Smooth muscle cell (in vitro differentiated cells): ENCODE measurements around the gene KLF1. TPM values are rescaled to one million over a fixed set of nuclear protein-coding genes. Genes with fewer than 3 reads are reported as not detected.

Experiments used
- DNase-seq: peaks from one replicate; lab custom pipeline; 2025; ENCODE audit not compliant: unreplicated experiment; lab: John Stamatoyannopoulos, UW
- H2AFZ ChIP-seq: fragments of 200-600 bp; sonication (generic); 2 replicates; pipeline ENCODE4 v1.6.0; 2016; ENCODE audit warnings: antibody characterized with exemption, low read depth, mild to moderate bottlenecking
- H3F3A ChIP-seq: fragments of 200-600 bp; sonication (generic); 2 replicates; pipeline ENCODE4 v1.6.0; 2017; ENCODE audit warnings: antibody characterized with exemption, low read depth
- H3K27ac ChIP-seq: fragments of 200-600 bp; sonication (generic); 2 replicates; pipeline ENCODE4 v1.5.1; 2016; ENCODE audit warnings: low read depth, mild to moderate bottlenecking
- H3K27me3 ChIP-seq: fragments of 200-600 bp; sonication (generic); 2 replicates; pipeline ENCODE4 v1.6.1; 2016; ENCODE audit warnings: low read depth, mild to moderate bottlenecking
- H3K36me3 ChIP-seq: fragments of 200-600 bp; sonication (generic); 2 replicates; pipeline ENCODE4 v1.5.1; 2016; ENCODE audit warnings: low read depth
- H3K4me1 ChIP-seq: fragments of 200-600 bp; sonication (generic); 2 replicates; pipeline ENCODE4 v1.5.1; 2016; ENCODE audit warnings: low read depth
- H3K4me2 ChIP-seq: fragments of 200-600 bp; sonication (generic); 2 replicates; pipeline ENCODE4 v1.6.0; 2016; ENCODE audit warnings: mild to moderate bottlenecking
- H3K4me3 ChIP-seq: fragments of 200-600 bp; sonication (generic); 2 replicates; pipeline ENCODE4 v1.5.1; 2016; ENCODE audit warnings: mild to moderate bottlenecking
- H3K79me2 ChIP-seq: fragments of 200-600 bp; sonication (generic); 2 replicates; pipeline ENCODE4 v1.6.0; 2016; ENCODE audit warnings: low read depth, mild to moderate bottlenecking
- H3K9ac ChIP-seq: fragments of 200-600 bp; sonication (generic); 2 replicates; pipeline ENCODE4 v1.6.0; 2016; ENCODE audit warnings: low read depth
- H3K9me3 ChIP-seq: fragments of 200-600 bp; sonication (generic); replicated peaks from 2 replicates; pipeline ENCODE4 v1.5.1; 2016; ENCODE audit warnings: low read depth
- H4K20me1 ChIP-seq: fragments of 200-600 bp; sonication (generic); 2 replicates; pipeline ENCODE4 v1.6.0; 2016; ENCODE audit warnings: low read depth
- WGBS: methylation state at CpG from one replicate; pipeline ENCODE4 v1.1.7; 2016; ENCODE audit warnings: low lambda C conversion rate; 5-methylcytosine and 5-hydroxymethylcytosine counted together
- polyA plus RNA-seq: library from polyadenylated mRNA; unstranded; fragments of >200 nt; fragmentation: Nextera tagmentation; extraction: Ambion mirVana; gene quantifications from 2 replicates; pipeline ENCODE4 v1.2.1, GENCODE V29; 2016
- total RNA-seq: library from RNA; depleted of rRNA; stranded (reverse); fragments of >200 nt; gene quantifications from 2 replicates; pipeline ENCODE4 v1.2.3, GENCODE V29; 2014
- TF ChIP-seq, protein P1 (sequence below): fragments of 200-600 bp; sonication (generic); IDR thresholded peaks from 2 replicates; pipeline ENCODE4 v1.5.1; 2017; ENCODE audit warnings: borderline replicate concordance, mild to moderate bottlenecking, antibody characterized with exemption; ENCODE audit not compliant: insufficient read depth, poor library complexity, severe bottlenecking

Gene KLF1
- total and polyA plus RNA-seq, 2 experiments from 2014 or later, result 0.09 TPM; not detected in 1

DNA sequence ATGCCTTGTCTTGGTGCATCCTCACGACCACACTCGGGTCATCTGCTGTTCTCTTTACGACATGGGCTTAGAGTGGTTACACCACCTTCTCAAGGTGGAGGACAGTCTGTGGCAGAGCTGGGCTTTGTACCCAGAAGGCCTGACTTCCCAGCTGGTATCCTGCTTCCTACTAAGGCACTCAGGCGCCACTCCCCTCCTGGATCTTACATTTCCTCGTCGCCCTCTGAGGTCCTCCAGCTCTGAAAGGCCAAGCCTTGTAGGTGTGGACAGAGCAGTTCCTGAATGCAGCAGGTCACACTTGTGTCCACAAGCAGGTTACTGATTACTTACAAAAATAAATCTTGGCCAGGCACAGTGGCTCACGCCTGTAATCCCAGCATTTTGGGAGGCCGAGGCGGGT, 20.2 kb upstream of the KLF1 start:
- DNase-seq, result no peak
- TF ChIP-seq, protein P1, sequence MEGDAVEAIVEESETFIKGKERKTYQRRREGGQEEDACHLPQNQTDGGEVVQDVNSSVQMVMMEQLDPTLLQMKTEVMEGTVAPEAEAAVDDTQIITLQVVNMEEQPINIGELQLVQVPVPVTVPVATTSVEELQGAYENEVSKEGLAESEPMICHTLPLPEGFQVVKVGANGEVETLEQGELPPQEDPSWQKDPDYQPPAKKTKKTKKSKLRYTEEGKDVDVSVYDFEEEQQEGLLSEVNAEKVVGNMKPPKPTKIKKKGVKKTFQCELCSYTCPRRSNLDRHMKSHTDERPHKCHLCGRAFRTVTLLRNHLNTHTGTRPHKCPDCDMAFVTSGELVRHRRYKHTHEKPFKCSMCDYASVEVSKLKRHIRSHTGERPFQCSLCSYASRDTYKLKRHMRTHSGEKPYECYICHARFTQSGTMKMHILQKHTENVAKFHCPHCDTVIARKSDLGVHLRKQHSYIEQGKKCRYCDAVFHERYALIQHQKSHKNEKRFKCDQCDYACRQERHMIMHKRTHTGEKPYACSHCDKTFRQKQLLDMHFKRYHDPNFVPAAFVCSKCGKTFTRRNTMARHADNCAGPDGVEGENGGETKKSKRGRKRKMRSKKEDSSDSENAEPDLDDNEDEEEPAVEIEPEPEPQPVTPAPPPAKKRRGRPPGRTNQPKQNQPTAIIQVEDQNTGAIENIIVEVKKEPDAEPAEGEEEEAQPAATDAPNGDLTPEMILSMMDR, result no peak
- no peaks in the 10 kb centered on the region for H3K79me2 ChIP-seq
- no peaks in the 10 kb centered on the region for H3K9me3 ChIP-seq
- H3K4me3 ChIP-seq, result no peak overlapping the region
- no peak overlapping the region for H3K4me2 ChIP-seq
- no peaks in the 10 kb centered on the region for H3F3A ChIP-seq
- H3K9ac ChIP-seq, result no peak overlapping the region
- no peaks in the 10 kb centered on the region for H4K20me1 ChIP-seq
- no peaks in the 10 kb centered on the region for H3K36me3 ChIP-seq
- 86% methylated on average over 9 of the region's 9 CpGs for WGBS
- no peaks in the 10 kb centered on the region for H3K27me3 ChIP-seq
- peaks cover under 1% of the 10 kb centered on the region for H3K4me1 ChIP-seq
- no peak overlapping the region for H3K27ac ChIP-seq
- no peak overlapping the region for H2AFZ ChIP-seq

DNA sequence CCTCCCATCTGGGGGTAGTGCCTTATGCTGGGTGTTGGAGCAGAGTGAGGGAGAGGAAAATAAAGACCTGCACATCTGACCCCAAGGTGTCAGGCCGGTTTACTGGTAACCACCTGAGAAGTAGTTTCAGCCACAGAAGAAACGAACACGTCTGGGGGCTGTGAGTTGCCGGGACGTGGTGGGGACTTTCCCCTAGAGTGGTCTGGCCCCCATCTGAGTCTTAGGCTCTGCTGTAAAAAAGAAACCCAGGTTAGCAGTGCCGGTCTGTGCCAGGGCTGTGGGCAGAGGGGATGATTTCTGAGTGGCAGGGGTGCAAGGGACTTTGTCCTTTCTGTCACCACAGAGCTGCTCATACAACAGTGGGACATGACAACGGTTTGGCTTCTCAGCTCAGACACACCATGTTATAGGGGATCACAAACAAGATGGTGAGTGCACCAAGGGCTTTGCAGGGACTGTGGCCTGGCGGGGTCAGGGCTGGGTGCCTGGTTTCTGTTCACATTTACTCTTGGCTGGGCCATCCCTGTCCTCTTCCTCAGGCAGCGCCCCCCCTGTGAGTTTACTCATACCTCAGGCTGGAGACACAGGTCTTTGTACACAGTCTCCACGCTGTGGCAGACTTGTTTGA, 13.0 kb upstream of the KLF1 start:
- no peak for DNase-seq
- TF ChIP-seq, protein P1, result no peak
- Histone ChIP-seq H3F3A (no peaks in the 10 kb centered on the region), H3K79me2 (no peaks in the 10 kb centered on the region), H3K9ac (no peak overlapping the region), H3K36me3 (no peaks in the 10 kb centered on the region), H4K20me1 (no peaks in the 10 kb centered on the region), H2AFZ (no peak overlapping the region), H3K9me3 (no peaks in the 10 kb centered on the region), H3K4me2 (no peak overlapping the region), H3K27ac (no peak overlapping the region), H3K27me3 (no peaks in the 10 kb centered on the region), H3K4me3 (no peak overlapping the region), H3K4me1 (no peaks in the 10 kb centered on the region)
- 97% methylated on average over 10 of the region's 10 CpGs for WGBS

- H3K4me1 ChIP-seq, result no peaks in the 10 kb centered on the region
- 97% methylated on average over 15 of the region's 17 CpGs for WGBS
- H3K4me3 ChIP-seq, result no peak overlapping the region
- DNase-seq, result no peak
- H4K20me1 ChIP-seq, result no peaks in the 10 kb centered on the region
- H3K9me3 ChIP-seq, result no peaks in the 10 kb centered on the region
- H3K36me3 ChIP-seq, result no peaks in the 10 kb centered on the region
- no peaks in the 10 kb centered on the region for H3K27me3 ChIP-seq
- H2AFZ ChIP-seq, result no peak overlapping the region
- no peak overlapping the region for H3K4me2 ChIP-seq
- no peak overlapping the region for H3K27ac ChIP-seq
- no peak overlapping the region for H3K9ac ChIP-seq
- no peaks in the 10 kb centered on the region for H3F3A ChIP-seq
- no peaks in the 10 kb centered on the region for H3K79me2 ChIP-seq
- TF ChIP-seq, protein P1, result no peak
Measured at GRCh38 chr19:12896460-12896859, 9.5 kb upstream of the KLF1 start.

DNA sequence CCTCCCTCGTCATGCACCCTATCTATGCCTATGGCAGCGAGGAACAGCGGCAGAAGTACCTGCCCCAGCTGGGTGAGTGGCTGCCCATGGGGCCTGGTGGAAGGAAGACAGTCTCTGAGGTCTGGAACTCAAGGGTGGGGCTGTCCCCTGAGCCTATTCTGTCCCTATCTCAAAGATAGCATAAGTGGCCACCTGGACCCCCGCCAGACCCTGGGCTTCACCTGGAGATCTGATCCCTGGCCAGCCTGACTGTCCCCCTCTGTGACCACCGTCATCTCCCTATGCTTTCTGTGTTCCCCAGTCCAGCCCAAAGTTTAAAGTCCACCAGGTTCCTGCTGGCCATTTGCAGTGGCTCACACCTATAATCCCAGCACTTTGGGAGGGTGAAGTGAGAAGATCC, 6.6 kb upstream of the KLF1 start:
- no peaks in the 10 kb centered on the region for H3K9me3 ChIP-seq
- no peak overlapping the region for H3K4me3 ChIP-seq
- H3K4me1 ChIP-seq, result no peaks in the 10 kb centered on the region
- H4K20me1 ChIP-seq, result no peaks in the 10 kb centered on the region
- H3K4me2 ChIP-seq, result no peak overlapping the region
- no peaks in the 10 kb centered on the region for H3F3A ChIP-seq
- no peak overlapping the region for H3K9ac ChIP-seq
- no peaks in the 10 kb centered on the region for H3K27me3 ChIP-seq
- 96% methylated on average over 5 of the region's 5 CpGs for WGBS
- no peak for DNase-seq
- no peaks in the 10 kb centered on the region for H3K36me3 ChIP-seq
- no peaks in the 10 kb centered on the region for H3K79me2 ChIP-seq
- no peak overlapping the region for H3K27ac ChIP-seq
- no peak overlapping the region for H2AFZ ChIP-seq
- TF ChIP-seq, protein P1, result no peak
